Activated naive CD8-positive, alpha-beta T cell treated with anti-CD3 and anti-CD28 coated beads, Interleukin-2, amount 10 ng/mL, durations not matched to agents 7 days and 5 days (primary cell): ENCODE results near the gene ITFG1. TPM values are rescaled to one million over a fixed set of nuclear protein-coding genes. Genes with fewer than 3 reads are reported as not detected.

Experiments used
- ATAC-seq: fragments of 150-1000 bp; cut with Tn5 transposase; one replicate; pipeline ENCODE4 v1.10.0; 2021; ENCODE audit warnings: low read depth, moderate library complexity
- POLR2A ChIA-PET: fragments of 350-600 bp; sonication (Branson Sonifier 250); formaldehyde crosslinking; loops from one replicate; lab custom pipeline; 2021; ENCODE audit warnings: antibody characterized with exemption; lab: Charles Lee
- DNase-seq: peaks from one replicate; pipeline ENCODE4 v3.0.0; 2021
- H3K27ac Mint-ChIP-seq: one replicate; pipeline ENCODE4 v1.8.0; 2022; ENCODE audit warnings: mild to moderate bottlenecking, mixed read lengths
- H3K27me3 Mint-ChIP-seq: one replicate; pipeline ENCODE4 v1.8.0; 2022; ENCODE audit warnings: mild to moderate bottlenecking, moderate library complexity, mixed read lengths
- H3K36me3 Mint-ChIP-seq: one replicate; pipeline ENCODE4 v1.8.0; 2021; ENCODE audit warnings: mild to moderate bottlenecking, mixed read lengths
- H3K4me1 Mint-ChIP-seq: one replicate; pipeline ENCODE4 v1.8.0; 2021; ENCODE audit warnings: mixed read lengths
- H3K4me3 Mint-ChIP-seq: one replicate; pipeline ENCODE4 v1.8.0; 2022; ENCODE audit warnings: mild to moderate bottlenecking, moderate library complexity, mixed read lengths
- H3K9me3 Mint-ChIP-seq: one replicate; pipeline ENCODE4 v1.8.0; 2021; ENCODE audit warnings: mixed read lengths
- total RNA-seq, 2 experiments: library from RNA; stranded (reverse); gene quantifications; one replicate each; pipeline ENCODE4 v1.2.3, GENCODE V29; 2021

ITFG1 gene
- total RNA-seq: 10 to 100 TPM; 22.1 to 24.9 TPM

DNA sequence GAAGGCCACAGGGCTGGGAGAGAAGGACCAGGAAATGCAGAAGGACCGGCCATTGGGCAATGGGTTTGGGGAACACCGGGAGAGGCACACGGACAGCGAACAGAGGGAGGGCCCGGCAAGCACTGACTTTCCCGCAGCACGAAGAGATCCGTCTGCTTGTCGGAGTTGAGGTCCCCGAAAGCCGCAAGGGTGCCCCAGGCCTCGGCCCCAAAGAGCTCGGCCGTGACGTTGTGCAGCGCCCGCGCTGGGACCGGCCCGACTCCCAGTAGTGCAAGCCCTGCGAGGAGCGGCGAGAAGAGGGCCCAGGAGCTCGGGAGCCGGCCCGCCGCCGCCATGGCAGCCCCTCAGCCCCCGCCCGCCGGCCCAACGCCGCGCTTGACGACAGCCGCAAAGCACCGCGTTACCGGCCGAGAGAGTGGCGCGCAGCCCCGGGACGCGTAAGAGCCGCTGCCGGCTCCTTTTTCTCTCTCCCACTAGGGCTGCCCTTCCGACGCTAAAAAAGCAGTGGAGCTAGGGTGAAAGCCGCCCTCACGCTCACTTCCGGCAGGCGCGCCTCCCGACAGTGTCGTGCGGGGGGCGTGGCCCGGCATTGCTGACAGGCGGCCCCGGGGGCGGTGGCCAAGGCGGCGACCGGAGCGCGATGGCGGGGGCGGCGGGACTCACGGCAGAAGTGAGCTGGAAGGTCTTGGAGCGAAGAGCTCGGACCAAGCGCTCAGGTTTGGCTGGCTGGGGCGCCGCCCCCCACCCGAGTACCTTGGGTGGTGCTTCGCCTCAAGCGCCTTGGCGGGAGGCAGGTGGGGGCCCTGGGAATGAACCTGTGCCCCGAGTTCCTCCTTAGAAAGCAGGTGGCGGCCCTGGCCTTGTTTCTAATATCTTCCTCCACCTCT, at the start of gene ITFG1, which contains the start of gene PHKB:
Gene ITFG1, minus strand, starts transcription at position 353 of the 887 bp plus-strand sequence. Its CDS starts 18 bp downstream, at position 335.
Gene PHKB, plus strand, starts transcription at position 621 of the 887 bp plus-strand sequence. Its CDS starts 20 bp downstream, at position 641.
- H3K27me3 Mint-ChIP-seq: no peaks in the 10 kb centered on the region
- peaks cover 10% of the 10 kb centered on the region for H3K36me3 Mint-ChIP-seq
- DNase-seq: peak; percentile 97
- peak within 1 kb of the TSS; percentile 96 for H3K27ac Mint-ChIP-seq
- peaks cover 24% of the 10 kb centered on the region for H3K4me1 Mint-ChIP-seq
- H3K9me3 Mint-ChIP-seq: no peaks in the 10 kb centered on the region
- ATAC-seq: peak; percentile 96
- peak within 1 kb of the TSS; percentile 85 for H3K4me3 Mint-ChIP-seq
- POLR2A ChIA-PET: interaction anchor here (0.5 to 2.2 kb wide), 8 partner anchors 12 to 487 kb away, joined by 3 to 10 read pairs (median 3); partner anchors contain the start of gene DNAJA2

- H3K9me3 Mint-ChIP-seq: no peaks in the 10 kb centered on the region
- ATAC-seq (no peak), DNase-seq (no peak)
- no peaks in the 10 kb centered on the region for H3K27me3 Mint-ChIP-seq
- POLR2A ChIA-PET: no interaction called here
- H3K36me3 Mint-ChIP-seq: peaks cover 37% of the 10 kb centered on the region
- H3K27ac Mint-ChIP-seq: no peak overlapping the region
- no peak overlapping the region for H3K4me3 Mint-ChIP-seq
- H3K4me1 Mint-ChIP-seq: no peaks in the 10 kb centered on the region
Observed at GRCh38 chr16:47507701-47508100, 46.8 kb upstream of the ITFG1 start.

- Mint-ChIP-seq H3K27ac (no peak overlapping the region), H3K27me3 (no peaks in the 10 kb centered on the region), H3K36me3 (peaks cover 35% of the 10 kb centered on the region), H3K4me3 (no peak overlapping the region), H3K4me1 (no peaks in the 10 kb centered on the region), H3K9me3 (no peaks in the 10 kb centered on the region)
- ATAC-seq (no peak), DNase-seq (no peak)
- POLR2A ChIA-PET: no interaction called here
Observed at GRCh38 chr16:47506800-47507199, 45.9 kb upstream of the ITFG1 start.

- H3K27ac Mint-ChIP-seq: no peak overlapping the region
- H3K4me1 Mint-ChIP-seq: no peaks in the 10 kb centered on the region
- H3K27me3 Mint-ChIP-seq: no peaks in the 10 kb centered on the region
- POLR2A ChIA-PET: no interaction called here
- no peak overlapping the region for H3K4me3 Mint-ChIP-seq
- ATAC-seq: no peak
- no peak for DNase-seq
- no peaks in the 10 kb centered on the region for H3K9me3 Mint-ChIP-seq
- H3K36me3 Mint-ChIP-seq: peaks cover 43% of the 10 kb centered on the region
Observed at GRCh38 chr16:47504599-47504998, 43.7 kb upstream of the ITFG1 start.

GRCh38 chr16:47503936-47504335, 43.1 kb upstream of the ITFG1 start:
- ATAC-seq: no peak
- Mint-ChIP-seq H3K4me3 (no peak overlapping the region), H3K9me3 (no peaks in the 10 kb centered on the region), H3K36me3 (peaks cover 46% of the 10 kb centered on the region), H3K27me3 (no peaks in the 10 kb centered on the region), H3K27ac (no peak overlapping the region), H3K4me1 (no peaks in the 10 kb centered on the region)
- no peak for DNase-seq
- POLR2A ChIA-PET: no interaction called here

DNA sequence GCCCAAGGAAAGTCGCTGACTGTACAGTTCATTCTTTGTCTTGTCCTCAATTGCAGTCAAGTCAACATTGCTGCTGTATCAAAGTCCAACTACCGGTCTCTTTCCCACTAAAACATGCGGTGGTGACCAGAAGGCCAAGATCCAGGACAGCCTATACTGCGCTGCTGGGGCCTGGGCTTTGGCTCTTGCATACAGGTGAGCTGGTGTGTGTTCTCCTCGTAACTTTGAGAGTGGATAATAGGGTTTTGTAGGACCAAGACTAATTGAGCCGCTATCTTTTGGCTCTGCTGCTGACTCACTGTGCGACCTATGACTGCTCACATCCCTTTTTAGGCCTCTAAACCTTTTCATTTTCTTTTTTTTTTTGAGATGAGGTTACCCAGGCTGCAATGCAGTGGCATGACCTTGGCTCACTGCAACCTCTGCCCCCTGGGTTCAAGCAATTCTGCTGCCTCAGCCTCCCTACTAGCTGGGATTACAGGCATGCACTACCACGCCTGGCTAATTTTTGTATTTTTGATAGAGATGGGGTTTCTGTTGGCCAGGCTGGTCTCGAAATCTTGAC, 38.9 kb upstream of the ITFG1 start:
- H3K27ac Mint-ChIP-seq: no peak overlapping the region
- no peaks in the 10 kb centered on the region for H3K27me3 Mint-ChIP-seq
- H3K4me1 Mint-ChIP-seq: no peaks in the 10 kb centered on the region
- POLR2A ChIA-PET: no interaction called here
- H3K4me3 Mint-ChIP-seq: no peak overlapping the region
- H3K36me3 Mint-ChIP-seq: peaks cover 48% of the 10 kb centered on the region
- H3K9me3 Mint-ChIP-seq: no peaks in the 10 kb centered on the region
- no peak for DNase-seq
- no peak for ATAC-seq

DNA sequence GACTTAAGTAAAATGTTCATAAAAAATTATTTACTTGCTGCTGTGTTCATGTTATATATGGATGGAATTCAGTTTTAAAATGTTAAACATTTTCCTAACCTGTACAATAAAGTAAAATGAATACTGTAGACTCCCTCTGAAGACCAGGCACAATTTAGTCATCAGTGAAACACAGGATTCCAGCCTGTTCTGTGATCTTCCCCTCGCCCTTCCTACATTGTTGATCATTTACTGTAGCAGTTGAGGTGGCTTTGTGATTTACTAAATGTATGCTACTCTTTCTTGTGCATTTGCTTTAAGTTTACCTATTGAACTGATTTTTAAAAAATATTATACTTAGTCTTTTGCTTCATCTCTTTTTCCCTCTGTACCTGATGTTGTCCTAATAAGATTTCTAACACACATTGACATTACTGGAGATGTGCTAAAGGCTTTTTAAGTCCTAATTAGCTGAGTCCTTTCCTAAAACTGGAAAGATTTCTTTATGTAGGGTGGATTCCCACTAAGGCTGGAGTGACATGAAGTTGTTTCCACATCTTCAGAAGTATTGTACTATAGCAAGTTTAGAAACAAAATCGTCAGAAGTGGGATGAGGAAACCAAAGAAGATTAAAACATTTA, 38.3 kb upstream of the ITFG1 start:
- no peak overlapping the region for H3K4me3 Mint-ChIP-seq
- H3K27me3 Mint-ChIP-seq: no peaks in the 10 kb centered on the region
- no peaks in the 10 kb centered on the region for H3K4me1 Mint-ChIP-seq
- no peaks in the 10 kb centered on the region for H3K9me3 Mint-ChIP-seq
- ATAC-seq (no peak), DNase-seq (no peak)
- H3K27ac Mint-ChIP-seq: no peak overlapping the region
- POLR2A ChIA-PET: no interaction called here
- H3K36me3 Mint-ChIP-seq: peaks cover 43% of the 10 kb centered on the region

GRCh38 chr16:47493381-47494337, 32.8 kb upstream of the ITFG1 start:
- peaks cover 13% of the 10 kb centered on the region for H3K9me3 Mint-ChIP-seq
- no peak overlapping the region for H3K4me3 Mint-ChIP-seq
- H3K27me3 Mint-ChIP-seq: no peaks in the 10 kb centered on the region
- peaks cover 4% of the 10 kb centered on the region for H3K4me1 Mint-ChIP-seq
- DNase-seq (no peak), ATAC-seq (no peak)
- POLR2A ChIA-PET: interaction anchor here (0.5 kb wide), 1 partner anchor 380 kb away, joined by 3 read pairs; no protein-coding TSS in a partner anchor
- H3K27ac Mint-ChIP-seq: no peak overlapping the region
- peaks cover 37% of the 10 kb centered on the region for H3K36me3 Mint-ChIP-seq

DNA sequence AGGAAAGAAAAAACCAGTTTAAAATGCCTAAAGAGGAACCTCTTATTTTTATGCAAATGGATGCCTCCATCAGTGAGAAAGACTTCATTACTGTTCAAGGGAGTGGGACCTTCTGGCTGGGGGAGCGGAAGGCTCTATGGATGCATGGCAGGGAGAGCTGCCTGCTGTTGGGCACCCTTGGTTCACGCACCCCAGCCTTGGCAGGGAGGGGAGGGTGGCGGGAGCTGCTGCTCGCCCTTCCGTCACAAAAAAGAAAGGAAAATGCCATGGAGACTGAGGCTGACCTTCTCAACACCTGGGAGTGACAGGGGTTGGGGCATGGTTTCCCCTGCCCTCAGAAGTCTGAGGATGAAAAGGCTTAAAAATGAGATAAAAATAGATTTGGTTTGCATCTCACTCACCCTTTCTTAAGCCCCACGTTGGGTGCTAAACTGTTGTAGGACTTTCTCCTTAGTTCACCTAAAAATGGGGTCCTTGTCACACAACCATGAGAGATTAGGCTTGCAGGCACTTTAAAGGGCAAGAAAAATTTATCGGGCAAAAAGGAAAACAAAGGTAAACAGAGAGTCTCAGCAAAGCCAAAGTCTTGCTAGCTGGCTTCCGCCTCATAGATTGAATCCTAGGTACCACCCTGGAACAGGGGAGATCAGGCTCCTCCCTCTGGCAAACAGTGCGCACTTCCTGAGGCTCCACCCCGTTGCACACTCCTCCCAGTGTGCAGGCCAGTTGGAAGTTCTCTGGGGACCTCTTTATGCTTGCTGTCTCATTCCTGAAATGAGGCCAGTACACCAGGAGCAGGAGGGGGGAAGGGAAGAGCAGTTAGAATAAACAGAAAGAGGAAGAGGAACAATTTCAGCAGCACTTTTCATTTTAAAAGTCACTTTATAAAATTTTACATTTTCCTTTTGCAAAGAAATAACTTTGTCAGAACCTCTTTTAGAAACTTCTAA, 31.8 kb upstream of the ITFG1 start:
- Mint-ChIP-seq H3K9me3 (peaks cover 15% of the 10 kb centered on the region), H3K27me3 (no peaks in the 10 kb centered on the region), H3K4me1 (peaks cover 4% of the 10 kb centered on the region), H3K4me3 (peak overlapping the region; percentile 44), H3K27ac (peak overlapping the region; percentile 39), H3K36me3 (peaks cover 41% of the 10 kb centered on the region)
- ATAC-seq (no peak), DNase-seq (no peak)
- POLR2A ChIA-PET: interaction anchor here (0.5 kb wide), 1 partner anchor 380 kb away, joined by 3 read pairs; no protein-coding TSS in a partner anchor

DNA sequence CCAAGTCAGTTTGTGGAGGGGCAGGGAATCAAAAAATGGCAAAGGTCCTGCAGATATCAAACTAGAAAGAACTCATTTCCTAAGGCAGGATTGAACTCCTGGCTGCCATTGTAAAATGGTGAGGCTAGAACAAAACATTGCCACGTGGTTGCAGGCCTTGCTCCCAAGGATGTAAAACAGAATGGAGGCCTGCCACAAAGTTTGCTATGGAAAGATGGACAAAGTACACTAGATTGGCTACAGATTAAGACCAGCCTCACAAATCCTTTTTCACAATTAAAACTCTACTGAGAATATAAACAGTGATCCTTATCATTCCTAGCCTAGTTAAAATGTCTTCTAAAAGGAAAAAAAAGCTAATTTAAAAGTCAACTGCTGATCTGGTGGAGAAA, 31.2 kb upstream of the ITFG1 start:
- Mint-ChIP-seq H3K4me1 (peaks cover 4% of the 10 kb centered on the region), H3K4me3 (no peak overlapping the region), H3K27ac (no peak overlapping the region), H3K36me3 (peaks cover 44% of the 10 kb centered on the region), H3K9me3 (peaks cover 16% of the 10 kb centered on the region), H3K27me3 (no peaks in the 10 kb centered on the region)
- ATAC-seq (no peak), DNase-seq (no peak)
- POLR2A ChIA-PET: no interaction called here

DNA sequence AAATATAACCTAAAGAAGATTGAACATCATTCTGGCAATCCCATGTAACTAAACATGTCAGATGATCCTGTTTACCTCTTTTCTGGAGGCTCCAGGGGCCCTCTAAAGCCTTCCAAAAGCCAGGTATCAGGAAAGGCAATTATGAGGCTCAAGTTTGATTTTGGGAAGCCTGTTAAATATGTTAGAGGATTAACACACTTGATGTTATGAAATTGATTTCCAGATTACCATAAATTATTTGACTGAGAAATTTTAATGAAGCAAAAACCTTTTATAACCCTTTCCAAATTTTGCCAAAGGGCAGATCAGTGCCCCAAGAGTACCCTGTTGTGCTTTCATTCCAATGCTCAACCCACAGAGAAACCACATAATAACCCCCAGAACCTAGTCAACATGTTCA, 29.6 kb upstream of the ITFG1 start:
- POLR2A ChIA-PET: no interaction called here
- H3K9me3 Mint-ChIP-seq: peaks cover 20% of the 10 kb centered on the region
- ATAC-seq (no peak), DNase-seq (no peak)
- H3K27me3 Mint-ChIP-seq: no peaks in the 10 kb centered on the region
- no peak overlapping the region for H3K4me3 Mint-ChIP-seq
- no peak overlapping the region for H3K27ac Mint-ChIP-seq
- peaks cover 46% of the 10 kb centered on the region for H3K36me3 Mint-ChIP-seq
- H3K4me1 Mint-ChIP-seq: peaks cover 4% of the 10 kb centered on the region

GRCh38 chr16:47488051-47488450, 27.2 kb upstream of the ITFG1 start:
- Mint-ChIP-seq H3K9me3 (peaks cover 20% of the 10 kb centered on the region), H3K36me3 (peaks cover 48% of the 10 kb centered on the region), H3K27me3 (no peaks in the 10 kb centered on the region), H3K27ac (no peak overlapping the region), H3K4me3 (no peak overlapping the region), H3K4me1 (peaks cover 4% of the 10 kb centered on the region)
- DNase-seq (no peak), ATAC-seq (no peak)
- POLR2A ChIA-PET: no interaction called here
